Tibial artery (tissue), 4 donors: ENCODE measurements around the gene KDM4F.

Experiments used
- DNase-seq, 2 donors: peaks; one replicate each; pipeline ENCODE4 v3.0.0-alpha.2; 2019
- H3K27ac ChIP-seq, 2 donors: fragments of 200-600 bp; sonication (generic) in 1 of 2; 1 replicate in 1 of 2; 2 replicates in 1 of 2; pipeline ENCODE4 v1.5.1; 2018 to 2019; ENCODE audit warnings: mild to moderate bottlenecking in 1 of 2
- H3K27me3 ChIP-seq, 2 donors: fragments of 200-600 bp; sonication (generic) in 1 of 2; one replicate each; pipeline versions ENCODE4 v1.5.1 to v1.6.0; 2016 to 2019
- H3K36me3 ChIP-seq, 3 donors: fragments of 200-600 bp; sonication (generic) in 2 of 3; one replicate each; pipeline ENCODE4 v1.5.1; 2016 to 2019; ENCODE audit warnings: mild to moderate bottlenecking in 2 of 3
- H3K4me1 ChIP-seq, 4 donors: fragments of 200-600 bp; sonication (generic) in 2 of 4; 1 replicate in 3 of 4; 2 replicates in 1 of 4; pipeline ENCODE4 v1.5.1; 2016 to 2019
- H3K4me3 ChIP-seq, 2 donors: fragments of 200-600 bp; sonication (generic) in 1 of 2; 1 replicate in 1 of 2; 2 replicates in 1 of 2; pipeline ENCODE4 v1.5.1; 2018 to 2019; ENCODE audit warnings: mild to moderate bottlenecking in 2 of 2
- H3K9me3 ChIP-seq, 3 donors: fragments of 200-600 bp; sonication (generic) in 1 of 3; one replicate each; pipeline ENCODE4 v1.5.1; 2016 to 2019
- CTCF ChIP-seq, 2 experiments: fragments of 200-600 bp in 1 of 2; fragments of 450-650 bp in 1 of 2; IDR thresholded peaks; one replicate each; pipeline ENCODE4 v1.5.1; 2017 to 2019; ENCODE audit warnings: antibody characterized with exemption in 2 of 2, mild to moderate bottlenecking in 1 of 2, moderate library complexity in 1 of 2
- intact Hi-C: fragments of 100-400 bp; cut with DNase I; formaldehyde crosslinking; loops from one replicate; pipeline ENCODE4 v1.15.0; 2023; ENCODE audit warnings: low total_unique reads

The KDM4F gene

DNA sequence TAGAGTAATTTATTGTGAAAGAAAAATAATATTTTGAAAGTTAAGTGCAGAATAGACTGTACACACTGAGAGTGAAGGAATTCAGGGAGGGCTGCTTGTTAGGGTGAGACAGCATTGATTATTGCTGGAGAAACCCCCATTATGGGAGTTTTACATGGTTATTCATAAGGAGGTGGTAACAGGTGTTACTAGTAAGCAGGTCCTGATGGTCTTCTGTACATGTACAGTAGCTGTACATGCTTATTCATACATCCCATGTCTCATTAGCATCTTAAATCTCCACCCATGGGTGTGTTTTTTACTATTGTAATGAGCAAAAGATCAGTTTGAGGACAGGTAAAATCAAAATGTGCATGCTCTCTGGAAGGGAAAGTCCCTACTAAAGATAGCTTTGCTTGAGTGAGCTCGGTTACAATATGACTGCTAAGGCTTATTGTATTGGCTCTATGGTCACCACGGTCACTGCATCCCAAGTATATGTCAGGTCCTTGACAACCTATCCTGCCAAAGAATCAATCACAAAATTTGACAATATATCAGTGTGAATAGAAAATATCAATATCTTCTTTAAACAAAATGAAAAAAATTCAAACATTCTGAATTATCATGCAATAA, 6.2 kb downstream of the KDM4F start:
- DNase-seq: no peak
- intact Hi-C loops: loop anchor here (10.0 kb wide), 1 partner anchor 71 kb away; no protein-coding TSS in a partner anchor
- no peaks in the 10 kb centered on the region for H3K4me1 ChIP-seq

GRCh38 chr11:95057959-95058358, 8.7 kb downstream of the KDM4F start:
- no peaks in the 10 kb centered on the region for H3K36me3 ChIP-seq
- no peak for TF ChIP-seq CTCF (IDR thresholded peaks at IDR 0.05)
- DNase-seq: no peak
- no peaks in the 10 kb centered on the region for H3K9me3 ChIP-seq
- intact Hi-C loops: loop anchor here (10.0 kb wide), 1 partner anchor 73 kb away; no protein-coding TSS in a partner anchor
- no peak overlapping the region for H3K4me3 ChIP-seq
- no peaks in the 10 kb centered on the region for H3K4me1 ChIP-seq
- H3K27ac ChIP-seq: no peak overlapping the region
- peaks cover 0 to 5% of the 10 kb centered on the region in 2 donors for H3K27me3 ChIP-seq

More for the DNA sequence above, 6.2 kb downstream of the KDM4F start:
- Histone ChIP-seq H3K27ac (no peak overlapping the region), H3K4me3 (no peak overlapping the region), H3K36me3 (no peaks in the 10 kb centered on the region), H3K9me3 (no peaks in the 10 kb centered on the region), H3K27me3 (peaks cover 0 to 14% of the 10 kb centered on the region in 2 donors)
- no peak for TF ChIP-seq CTCF (IDR thresholded peaks at IDR 0.05)

DNA sequence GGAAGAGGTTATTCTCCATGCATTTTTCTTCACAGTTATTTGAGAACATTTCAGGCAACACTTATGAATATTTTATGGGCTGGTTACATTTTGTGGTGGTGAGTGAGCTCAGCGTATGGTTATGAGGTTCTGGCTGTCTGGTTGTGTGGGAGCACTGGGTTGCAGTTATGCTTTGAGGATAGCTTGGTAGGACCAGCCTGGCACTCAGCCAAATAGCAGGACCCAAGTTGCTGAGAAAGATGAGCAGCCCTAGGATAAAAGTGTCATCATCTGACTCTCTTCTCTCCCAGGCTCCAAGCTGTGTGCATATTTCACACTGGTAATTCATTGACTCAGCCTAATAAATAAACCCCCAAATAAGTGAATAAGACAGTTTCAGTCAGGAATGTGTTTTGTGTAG, 9.4 kb downstream of the KDM4F start:
- peaks cover 0 to 5% of the 10 kb centered on the region in 2 donors for H3K27me3 ChIP-seq
- no peak overlapping the region for H3K4me3 ChIP-seq
- TF ChIP-seq CTCF (IDR thresholded peaks at IDR 0.05): no peak
- no peak overlapping the region for H3K27ac ChIP-seq
- H3K4me1 ChIP-seq: no peaks in the 10 kb centered on the region
- H3K36me3 ChIP-seq: no peaks in the 10 kb centered on the region
- intact Hi-C loops: loop anchor here (10.0 kb wide), 1 partner anchor 74 kb away; no protein-coding TSS in a partner anchor
- H3K9me3 ChIP-seq: no peaks in the 10 kb centered on the region
- DNase-seq: no peak

DNA sequence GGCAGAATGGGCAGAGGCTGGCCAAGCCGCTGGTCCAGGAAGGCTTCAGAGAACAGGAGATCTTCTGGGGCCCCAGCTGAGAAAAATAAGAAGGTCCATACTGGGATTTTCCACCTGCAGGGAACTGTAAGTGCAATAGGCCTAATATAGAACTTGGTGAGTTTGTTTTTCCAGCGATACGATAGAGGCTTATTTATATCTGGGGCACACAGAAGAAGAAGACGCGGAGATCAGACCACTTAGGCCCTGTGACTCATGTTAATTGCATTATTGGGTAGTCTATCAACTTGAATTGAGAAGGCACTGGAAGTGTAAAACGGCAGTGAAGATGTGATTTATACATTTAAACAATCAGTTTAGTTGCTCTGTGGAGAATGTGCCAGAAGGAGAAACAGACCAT, 9.8 kb downstream of the KDM4F start:
- Histone ChIP-seq H3K27me3 (peaks cover 0 to 3% of the 10 kb centered on the region in 2 donors), H3K9me3 (no peaks in the 10 kb centered on the region), H3K36me3 (no peaks in the 10 kb centered on the region), H3K27ac (no peak overlapping the region), H3K4me1 (no peaks in the 10 kb centered on the region), H3K4me3 (no peak overlapping the region)
- no peak for DNase-seq
- intact Hi-C loops: loop anchor here (10.0 kb wide), 1 partner anchor 74 kb away; no protein-coding TSS in a partner anchor
- TF ChIP-seq CTCF (IDR thresholded peaks at IDR 0.05): no peak

DNA sequence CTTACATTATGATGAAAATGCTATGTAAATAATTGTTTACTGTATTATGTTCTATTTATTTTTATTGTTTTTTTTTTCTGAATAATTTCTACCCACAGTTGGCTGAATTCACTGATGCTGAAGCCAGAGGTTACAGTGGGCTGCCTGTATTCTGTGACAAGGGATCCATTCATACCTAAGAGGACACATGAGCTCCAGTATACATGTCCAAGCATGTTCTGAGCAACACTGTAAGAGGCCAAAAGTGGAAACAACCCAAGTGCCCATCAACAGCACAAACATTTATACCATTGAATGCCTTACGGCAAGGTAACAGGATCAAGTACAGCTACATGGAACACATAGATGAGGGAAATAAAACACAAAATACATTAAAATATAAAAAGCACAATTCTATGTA, 16.1 kb downstream of the KDM4F start:
- TF ChIP-seq CTCF (IDR thresholded peaks at IDR 0.05): no peak
- Histone ChIP-seq H3K27ac (no peak overlapping the region), H3K9me3 (no peaks in the 10 kb centered on the region), H3K36me3 (peaks cover 0 to under 1% (median 0%) of the 10 kb centered on the region in 3 donors), H3K27me3 (no peaks in the 10 kb centered on the region), H3K4me3 (no peak overlapping the region), H3K4me1 (peaks cover 0 to 18% (median 10%) of the 10 kb centered on the region in 4 donors)
- intact Hi-C loops: loop anchor here (5.0 kb wide), 1 partner anchor 87 kb away; no protein-coding TSS in a partner anchor
- no peak for DNase-seq
